Stimulated activated CD4-positive, alpha-beta T cell treated with anti-CD3 and anti-CD28 coated beads, Interleukin-15, amount 100 ng/mL, for 48 hours (primary cell): ENCODE data around the gene SLC39A5.
"Not testable (repeated sequence)": the region's sequence is repeated elsewhere in the genome, so short reads cannot be mapped to it uniquely, and the experiment has no call there.

Experiments
- DNase-seq, 2 donors: peaks; one replicate each; pipeline ENCODE4 v3.0.0-alpha.2; 2020; ENCODE audit warnings: low read depth in 2 of 2

SLC39A5 gene

GRCh38 chr12:56229916-56230431 is at the start of gene SLC39A5:
TSS of gene SLC39A5 (plus strand) at chr12:56230051. CDS start at chr12:56231275, 1,224 bp downstream.
- DNase-seq: no peak

DNA sequence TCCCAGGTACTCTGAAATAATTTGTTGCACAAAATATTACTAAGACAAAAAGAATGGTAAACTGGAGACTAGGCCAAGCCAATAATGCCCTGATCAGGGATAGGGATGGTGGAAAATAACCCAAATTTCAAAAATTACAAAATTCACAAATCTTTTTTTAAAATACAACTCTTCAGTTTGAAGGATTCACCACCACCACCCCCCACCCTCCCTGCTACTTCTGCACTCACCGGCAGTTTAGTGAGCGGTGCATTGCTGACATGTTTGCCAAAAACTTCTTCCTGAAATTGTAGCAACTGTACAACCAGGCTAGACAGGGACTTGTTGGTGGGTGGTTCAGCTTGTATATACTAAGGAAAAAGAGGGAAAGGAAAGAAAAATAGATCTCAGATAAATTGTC is 42.9 kb upstream of the SLC39A5 start:
- DNase-seq: no peak

GRCh38 chr12:56188131-56188777 is 41.6 kb upstream of the SLC39A5 start:
- DNase-seq: no peak

GRCh38 chr12:56188778-56189098 is 41.1 kb upstream of the SLC39A5 start:
- no peak for DNase-seq

DNA sequence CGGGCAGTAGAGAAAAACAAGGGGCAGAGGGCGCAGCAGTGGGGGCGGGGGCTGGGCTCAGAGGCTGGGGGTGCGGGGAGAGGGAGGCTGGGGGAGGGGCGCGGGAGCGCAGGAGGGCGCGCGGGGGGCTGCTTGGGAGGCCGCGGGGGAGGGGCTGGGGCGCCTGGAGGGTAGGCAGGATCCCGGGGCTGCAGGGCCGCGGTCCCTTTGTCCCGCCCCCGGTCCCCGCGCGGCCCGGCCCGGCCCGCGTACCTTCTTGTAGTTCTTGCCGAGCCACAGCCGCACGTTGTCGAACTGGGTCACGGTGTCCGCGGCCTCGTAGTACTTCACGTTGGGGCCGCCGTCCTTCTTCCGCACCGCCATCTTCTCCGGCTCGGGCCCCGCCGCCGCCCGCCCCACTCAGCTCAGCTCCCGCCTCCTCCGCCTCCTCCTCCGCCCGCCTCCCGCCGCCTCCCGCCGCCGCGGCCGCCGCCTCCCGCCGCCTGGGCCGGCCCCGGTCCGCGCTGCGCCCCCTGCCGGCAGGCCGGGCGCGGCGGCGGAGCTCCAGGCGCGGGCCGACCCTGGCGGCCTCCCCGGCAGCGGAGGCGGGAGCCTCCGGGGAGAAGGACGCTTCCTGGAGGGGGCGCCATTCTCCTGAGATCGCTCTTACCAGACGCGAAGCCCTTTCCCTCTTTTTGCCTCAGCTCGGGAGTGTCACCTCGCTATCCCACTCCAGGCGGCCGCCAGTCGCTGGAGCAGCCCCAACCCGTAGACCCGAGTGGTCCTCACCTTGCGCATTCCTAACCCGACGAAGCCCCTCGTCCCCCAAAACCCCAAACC is 40.5 kb upstream of the SLC39A5 start, which contains the start of gene SMARCC2:
Gene SMARCC2 (minus strand): TSS at position 385 of the 819 bp plus-strand sequence. CDS start 22 bp downstream, at position 363.
- DNase-seq: peak; percentile 74 to 77

DNA sequence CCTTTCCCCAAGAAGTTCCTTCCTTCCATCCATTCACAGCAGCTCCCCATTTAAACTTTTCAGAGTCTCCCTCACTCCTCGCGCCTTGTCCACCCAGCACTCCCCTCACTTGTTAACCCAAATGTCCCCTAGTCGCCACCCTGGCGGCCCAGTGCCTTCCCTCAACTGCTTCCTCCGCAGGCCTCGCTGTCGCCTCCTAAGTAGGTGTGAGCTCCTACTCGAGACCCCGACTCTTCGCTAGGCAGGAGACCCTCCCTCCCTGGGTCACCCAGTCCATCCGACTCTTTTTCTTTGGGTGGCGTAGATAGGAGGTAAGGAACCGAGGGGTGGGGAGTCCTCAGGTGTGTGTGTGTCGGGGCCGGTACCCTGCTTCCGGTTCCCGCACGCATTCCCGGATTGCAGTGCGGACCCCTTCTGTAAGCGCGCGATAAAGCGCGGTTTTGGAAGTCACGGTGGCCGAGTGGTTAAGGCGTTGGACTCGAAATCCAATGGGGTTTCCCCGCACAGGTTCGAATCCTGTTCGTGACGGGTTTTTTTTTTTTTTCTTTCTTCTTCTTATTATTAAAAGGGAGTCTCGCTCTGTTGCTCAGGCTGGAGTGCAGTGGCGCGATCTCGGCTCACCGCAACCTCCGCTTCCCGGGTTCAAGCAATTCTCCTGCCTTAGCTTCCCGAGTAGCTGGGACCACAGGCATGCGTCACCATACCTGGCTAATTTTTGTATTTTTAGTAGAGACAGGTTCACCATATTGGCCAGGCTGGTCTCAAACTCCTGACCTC is 39.7 kb upstream of the SLC39A5 start:
- peak; percentile 77 to 78 for DNase-seq

GRCh38 chr12:56190695-56191155 is 39.1 kb upstream of the SLC39A5 start:
- no peak for DNase-seq

- DNase-seq: no peak
Observed at GRCh38 chr12:56192582-56192981, 37.3 kb upstream of the SLC39A5 start.

DNA sequence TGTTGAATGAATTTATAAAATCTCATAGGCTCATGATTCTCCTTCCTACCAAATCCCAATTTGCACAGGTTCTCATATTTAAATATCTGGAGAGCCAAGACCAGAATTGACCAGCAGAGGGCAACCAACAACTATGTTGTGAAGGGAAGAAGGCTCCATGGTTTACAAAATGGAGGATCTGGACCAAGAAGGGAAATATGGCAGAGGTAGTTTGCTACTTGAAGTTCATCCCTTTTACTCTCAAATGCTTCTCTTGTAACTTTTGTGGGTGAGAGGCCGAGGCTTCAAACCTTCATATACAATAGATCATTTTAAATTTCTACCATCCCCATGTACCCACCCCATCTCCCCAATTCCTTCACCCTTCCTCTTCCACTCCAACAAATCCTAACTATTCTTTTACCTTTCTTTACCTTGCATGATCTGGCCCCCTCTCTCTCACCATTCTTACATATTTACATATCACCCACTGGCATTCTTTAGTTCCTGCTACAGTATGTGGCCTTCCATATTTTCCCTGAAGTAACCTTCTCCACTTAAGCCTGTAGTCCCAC is 36.7 kb upstream of the SLC39A5 start:
- peak; percentile 47 to 82 for DNase-seq

GRCh38 chr12:56196818-56197550 is 32.9 kb upstream of the SLC39A5 start:
- not testable (repeated sequence) for DNase-seq

GRCh38 chr12:56197921-56198635 is 31.8 kb upstream of the SLC39A5 start:
- DNase-seq: no peak

GRCh38 chr12:56198836-56199235 is 31.0 kb upstream of the SLC39A5 start:
- DNase-seq: no peak

DNA sequence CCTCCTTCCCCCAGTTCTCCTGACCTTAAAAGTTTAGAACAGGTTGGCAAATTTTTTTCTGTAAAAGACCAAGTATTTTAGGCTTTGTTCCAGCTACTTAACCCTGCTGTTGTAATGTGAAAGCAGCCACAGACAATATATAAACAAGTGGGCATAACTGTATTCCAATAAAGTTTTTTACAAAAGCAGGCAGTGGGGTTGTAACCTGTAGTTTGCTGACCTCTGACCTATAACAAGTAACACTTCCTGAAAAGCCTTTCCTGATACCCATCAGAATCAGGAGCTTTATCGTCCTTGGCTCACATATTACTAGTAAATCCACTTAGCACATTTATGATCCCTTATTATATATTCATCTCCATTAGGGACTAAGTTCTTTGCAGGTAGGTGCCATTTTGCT is 27.5 kb upstream of the SLC39A5 start:
- no peak for DNase-seq

- DNase-seq: no peak
Observed at GRCh38 chr12:56202838-56203237, 27.0 kb upstream of the SLC39A5 start.

DNA sequence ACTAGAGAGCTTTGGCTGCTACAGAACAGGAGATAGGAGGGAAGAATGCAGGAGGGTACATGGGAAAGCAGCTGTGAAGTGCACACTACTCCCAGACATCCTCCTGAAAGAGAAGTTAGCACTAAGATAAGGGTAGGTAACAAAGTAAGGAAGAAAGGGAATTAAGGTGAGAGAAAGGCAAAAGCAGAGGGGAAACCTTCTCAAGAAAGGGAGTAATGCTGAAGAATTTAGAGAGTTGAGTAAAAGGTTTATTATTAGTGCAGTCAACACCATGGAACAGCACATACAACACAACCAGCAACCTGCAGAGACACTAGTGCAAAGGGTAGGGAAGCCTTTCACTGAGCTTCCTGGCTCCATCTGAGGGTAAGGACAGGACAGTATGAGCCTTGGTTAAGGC is 25.6 kb upstream of the SLC39A5 start:
- DNase-seq: no peak

DNA sequence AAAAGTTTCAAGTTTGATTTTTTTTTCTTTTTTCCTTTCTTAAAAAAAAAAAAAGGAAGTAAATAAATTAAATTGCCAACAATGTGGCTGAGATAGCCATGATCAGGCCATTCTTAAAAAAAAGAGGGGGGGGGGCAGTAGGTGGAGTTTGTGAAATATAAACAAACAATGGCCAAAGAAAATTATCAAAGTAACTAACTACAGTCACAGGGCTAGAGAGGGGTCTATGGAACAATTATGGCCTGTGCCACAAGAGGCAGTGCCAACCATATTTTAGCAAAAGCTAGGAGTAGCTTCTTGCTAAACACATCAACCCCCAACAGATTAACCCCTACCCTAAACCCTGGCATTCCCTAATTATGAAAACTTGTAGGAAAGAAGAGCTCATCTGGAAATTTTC is 24.4 kb upstream of the SLC39A5 start:
- no peak for DNase-seq

DNA sequence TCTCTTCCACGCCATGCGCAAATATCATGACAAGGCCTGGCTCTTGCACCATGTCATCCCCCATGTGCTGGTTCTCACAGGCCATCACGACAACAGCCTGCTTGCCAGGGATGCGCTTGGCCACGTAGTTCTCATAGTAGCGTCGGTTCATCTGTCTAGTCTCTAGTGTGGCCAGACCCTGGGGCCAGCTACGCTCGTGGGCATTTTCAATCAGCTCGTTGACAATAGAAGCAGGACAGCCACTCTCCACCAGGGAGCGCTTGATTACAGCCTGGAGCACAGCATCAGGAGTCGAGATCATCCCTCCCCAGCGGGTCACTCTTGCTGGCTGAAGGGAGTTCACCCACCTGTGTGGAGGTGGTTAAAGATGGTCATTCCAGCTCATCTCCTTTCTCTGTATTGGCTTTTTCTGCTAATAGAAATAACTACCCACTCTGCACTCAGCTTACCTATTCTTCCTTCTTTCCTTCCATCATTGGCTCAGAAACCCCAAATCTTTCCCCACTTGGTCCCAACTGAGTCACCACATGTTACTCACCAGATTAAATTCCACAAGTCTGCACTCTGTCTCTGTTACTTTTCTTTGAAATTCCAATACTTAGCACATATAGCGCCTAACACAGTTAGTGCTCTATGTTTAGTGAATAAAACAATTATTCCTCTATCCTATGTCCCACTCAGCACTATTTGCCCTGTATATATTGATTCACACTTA is 23.2 kb upstream of the SLC39A5 start:
- DNase-seq: peak in 1 of 2 donors; percentile 25

GRCh38 chr12:56208006-56208405 is 21.8 kb upstream of the SLC39A5 start:
- no peak for DNase-seq

DNA sequence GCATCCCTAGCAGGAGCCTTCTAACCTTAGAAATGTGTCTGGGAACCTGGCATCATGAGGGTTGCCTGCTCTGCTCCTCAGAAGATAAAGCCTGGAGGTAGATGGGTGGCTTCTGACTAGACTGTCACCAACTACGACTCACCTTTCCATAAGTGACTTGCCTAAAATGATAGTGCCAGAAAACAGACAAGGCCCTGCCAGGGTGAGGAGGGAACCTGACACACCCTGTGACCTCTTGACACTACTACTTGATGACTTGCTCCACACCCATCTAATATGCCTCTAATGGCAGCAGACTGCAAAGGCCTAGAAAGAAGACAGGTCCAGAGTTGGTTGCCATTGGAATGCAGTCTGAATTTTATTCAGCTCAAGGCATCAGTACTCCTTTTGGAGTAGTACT is 17.5 kb upstream of the SLC39A5 start:
- peak in 1 of 2 donors; percentile 23 for DNase-seq

DNA sequence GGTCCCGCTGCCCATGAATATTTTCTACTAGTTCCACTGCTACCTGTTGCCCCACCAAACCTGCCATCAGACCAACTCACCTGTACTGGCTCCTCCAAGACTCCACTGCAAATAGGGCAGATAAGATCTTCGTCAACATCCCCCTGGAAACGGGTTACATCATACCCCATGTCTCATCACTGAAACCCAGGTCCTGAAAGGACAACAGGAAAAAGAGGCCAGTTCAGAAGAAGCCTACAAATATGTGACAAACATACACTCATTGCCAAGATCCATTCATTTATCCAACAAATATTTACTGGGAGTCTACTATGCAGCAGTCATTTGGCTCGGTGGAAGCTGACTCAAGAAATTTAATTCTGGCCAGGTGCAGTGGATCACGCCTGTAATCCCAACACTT is 16.0 kb upstream of the SLC39A5 start:
- no peak for DNase-seq
